Prostate gland (tissue), 2 donors: ENCODE measurements around the gene PASK.

Experiments
- POLR2AphosphoS5 ChIP-seq: sonication (generic); formaldehyde crosslinking; IDR thresholded peaks from one replicate; pipeline ENCODE4 v1.6.1; 2017; ENCODE audit warnings: antibody characterized with exemption
- TF ChIP-seq, protein P1 (sequence below), 4 experiments: fragments of 200-600 bp in 2 of 4; fragments of 450-650 bp in 2 of 4; sonication (generic) in 2 of 4; IDR thresholded peaks; 1 replicate in 3 of 4; 2 replicates in 1 of 4; pipeline ENCODE4 v1.5.1; 2016 to 2019; ENCODE audit warnings: antibody characterized with exemption in 4 of 4, mild to moderate bottlenecking in 2 of 4, moderate library complexity in 2 of 4

DNA sequence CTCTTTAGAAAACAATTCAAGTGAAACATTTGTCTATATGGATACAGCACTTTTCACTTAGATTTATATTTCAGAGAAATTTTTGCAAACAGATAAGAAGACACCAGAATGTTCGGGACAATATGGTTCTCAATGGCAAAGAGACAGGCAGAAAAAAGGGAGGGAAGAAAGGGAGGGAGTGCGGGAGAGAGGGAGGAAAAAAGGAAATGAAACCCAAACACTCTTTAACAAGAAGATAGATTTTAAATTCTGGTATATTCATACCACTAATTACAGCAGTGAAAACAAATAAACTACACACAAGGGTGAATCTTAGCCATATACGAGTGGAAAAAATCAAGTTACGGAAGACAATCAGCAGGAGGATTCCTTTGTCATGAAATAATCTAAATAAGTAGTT lies 3.0 kb downstream of the PASK start:
- TF ChIP-seq, protein P1, sequence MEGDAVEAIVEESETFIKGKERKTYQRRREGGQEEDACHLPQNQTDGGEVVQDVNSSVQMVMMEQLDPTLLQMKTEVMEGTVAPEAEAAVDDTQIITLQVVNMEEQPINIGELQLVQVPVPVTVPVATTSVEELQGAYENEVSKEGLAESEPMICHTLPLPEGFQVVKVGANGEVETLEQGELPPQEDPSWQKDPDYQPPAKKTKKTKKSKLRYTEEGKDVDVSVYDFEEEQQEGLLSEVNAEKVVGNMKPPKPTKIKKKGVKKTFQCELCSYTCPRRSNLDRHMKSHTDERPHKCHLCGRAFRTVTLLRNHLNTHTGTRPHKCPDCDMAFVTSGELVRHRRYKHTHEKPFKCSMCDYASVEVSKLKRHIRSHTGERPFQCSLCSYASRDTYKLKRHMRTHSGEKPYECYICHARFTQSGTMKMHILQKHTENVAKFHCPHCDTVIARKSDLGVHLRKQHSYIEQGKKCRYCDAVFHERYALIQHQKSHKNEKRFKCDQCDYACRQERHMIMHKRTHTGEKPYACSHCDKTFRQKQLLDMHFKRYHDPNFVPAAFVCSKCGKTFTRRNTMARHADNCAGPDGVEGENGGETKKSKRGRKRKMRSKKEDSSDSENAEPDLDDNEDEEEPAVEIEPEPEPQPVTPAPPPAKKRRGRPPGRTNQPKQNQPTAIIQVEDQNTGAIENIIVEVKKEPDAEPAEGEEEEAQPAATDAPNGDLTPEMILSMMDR (IDR thresholded peaks at IDR 0.05), result no peak
- TF ChIP-seq POLR2AphosphoS5, result no peak
